Gastroesophageal sphincter (tissue), 3 donors: Measurements from ENCODE around the gene SMIM29.

Source experiments
- EP300 ChIP-seq: sonication (generic); formaldehyde crosslinking; IDR thresholded peaks from one replicate; pipeline ENCODE4 v1.6.1; 2017; ENCODE audit warnings: antibody characterized with exemption, mild to moderate bottlenecking
- POLR2A ChIP-seq, 2 donors: fragments of 450-650 bp; IDR thresholded peaks; one replicate each; pipeline ENCODE4 v1.6.1; 2017; ENCODE audit warnings: antibody characterized with exemption in 2 of 2, mild to moderate bottlenecking in 2 of 2, moderate library complexity in 1 of 2
- POLR2AphosphoS5 ChIP-seq: sonication (generic); formaldehyde crosslinking; IDR thresholded peaks from one replicate; pipeline ENCODE4 v1.6.1; 2017; ENCODE audit warnings: antibody characterized with exemption
- TF ChIP-seq, protein P1 (sequence below), 4 experiments: fragments of 200-600 bp in 2 of 4; fragments of 450-650 bp in 2 of 4; sonication (generic) in 1 of 4; IDR thresholded peaks; one replicate each; pipeline ENCODE4 v1.5.1; 2017 to 2019; ENCODE audit warnings: antibody characterized with exemption in 4 of 4, mild to moderate bottlenecking in 2 of 4, moderate library complexity in 2 of 4

- TF ChIP-seq, protein P1, sequence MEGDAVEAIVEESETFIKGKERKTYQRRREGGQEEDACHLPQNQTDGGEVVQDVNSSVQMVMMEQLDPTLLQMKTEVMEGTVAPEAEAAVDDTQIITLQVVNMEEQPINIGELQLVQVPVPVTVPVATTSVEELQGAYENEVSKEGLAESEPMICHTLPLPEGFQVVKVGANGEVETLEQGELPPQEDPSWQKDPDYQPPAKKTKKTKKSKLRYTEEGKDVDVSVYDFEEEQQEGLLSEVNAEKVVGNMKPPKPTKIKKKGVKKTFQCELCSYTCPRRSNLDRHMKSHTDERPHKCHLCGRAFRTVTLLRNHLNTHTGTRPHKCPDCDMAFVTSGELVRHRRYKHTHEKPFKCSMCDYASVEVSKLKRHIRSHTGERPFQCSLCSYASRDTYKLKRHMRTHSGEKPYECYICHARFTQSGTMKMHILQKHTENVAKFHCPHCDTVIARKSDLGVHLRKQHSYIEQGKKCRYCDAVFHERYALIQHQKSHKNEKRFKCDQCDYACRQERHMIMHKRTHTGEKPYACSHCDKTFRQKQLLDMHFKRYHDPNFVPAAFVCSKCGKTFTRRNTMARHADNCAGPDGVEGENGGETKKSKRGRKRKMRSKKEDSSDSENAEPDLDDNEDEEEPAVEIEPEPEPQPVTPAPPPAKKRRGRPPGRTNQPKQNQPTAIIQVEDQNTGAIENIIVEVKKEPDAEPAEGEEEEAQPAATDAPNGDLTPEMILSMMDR (IDR thresholded peaks at IDR 0.05) = no peak
- TF ChIP-seq POLR2AphosphoS5 (no peak), POLR2A (IDR thresholded peaks at IDR 0.05) (no peak), EP300 (no peak)
Measured at GRCh38 chr6:34205466-34205865, 43.3 kb downstream of the SMIM29 start.
